MM.1S (cell line): ENCODE data around the gene PWP2.
"Not testable (repeated sequence)": the region's sequence is repeated elsewhere in the genome, so short reads cannot be mapped to it uniquely, and the experiment has no call there.

Experiments
- DNase-seq: peaks from one replicate; pipeline ENCODE4 v3.0.0-alpha.2; 2015
- H2AFZ ChIP-seq: fragments of 300-600 bp; sonication (generic); 2 replicates; pipeline ENCODE4 v1.6.0; 2016; ENCODE audit warnings: antibody characterized with exemption, low read length
- H3F3A ChIP-seq: fragments of 300-600 bp; sonication (generic); 2 replicates; pipeline ENCODE4 v1.6.1; 2016; ENCODE audit warnings: mild to moderate bottlenecking, antibody characterized with exemption, low read length, moderate library complexity, mixed read lengths; ENCODE audit not compliant: insufficient read depth
- H3K27ac ChIP-seq: fragments of 300-600 bp; sonication (generic); 2 replicates; pipeline ENCODE4 v1.5.1; 2016; ENCODE audit warnings: mild to moderate bottlenecking, low read length
- H3K27me3 ChIP-seq: fragments of 300-600 bp; sonication (generic); replicated peaks from 2 replicates; pipeline ENCODE4 v1.6.0; 2016; ENCODE audit warnings: low read length; ENCODE audit not compliant: insufficient read depth
- H3K36me3 ChIP-seq: fragments of 300-600 bp; sonication (generic); replicated peaks from 2 replicates; pipeline ENCODE4 v1.6.1; 2016; ENCODE audit warnings: mild to moderate bottlenecking, low read length, mixed read lengths; ENCODE audit not compliant: insufficient read depth
- H3K4me1 ChIP-seq: fragments of 300-600 bp; sonication (generic); 2 replicates; pipeline ENCODE4 v1.6.1; 2016; ENCODE audit warnings: low read length, mixed read lengths
- H3K4me2 ChIP-seq: fragments of 300-600 bp; sonication (generic); 2 replicates; pipeline ENCODE4 v1.6.0; 2016; ENCODE audit warnings: low read depth, low read length
- H3K4me3 ChIP-seq: fragments of 300-600 bp; sonication (generic); 2 replicates; pipeline ENCODE4 v1.5.1; 2016; ENCODE audit warnings: low read length, mixed read lengths
- H3K79me2 ChIP-seq: fragments of 300-600 bp; sonication (generic); 2 replicates; pipeline ENCODE4 v1.6.1; 2016; ENCODE audit warnings: mixed run types, low read length, mixed read lengths
- H3K9ac ChIP-seq: fragments of 300-600 bp; sonication (generic); 2 replicates; pipeline ENCODE4 v1.6.1; 2016; ENCODE audit warnings: low read length, mixed read lengths
- H3K9me2 ChIP-seq: fragments of 300-600 bp; sonication (generic); replicated peaks from 2 replicates; pipeline ENCODE4 v1.6.1; 2016; ENCODE audit warnings: mild to moderate bottlenecking, low read length, mixed read lengths; ENCODE audit not compliant: insufficient read depth
- H3K9me3 ChIP-seq: fragments of 300-600 bp; sonication (generic); replicated peaks from 2 replicates; pipeline ENCODE4 v1.6.1; 2016; ENCODE audit warnings: mild to moderate bottlenecking, low read length, mixed read lengths; ENCODE audit not compliant: insufficient read depth
- H4K20me1 ChIP-seq: fragments of 300-600 bp; sonication (generic); 2 replicates; pipeline ENCODE4 v1.6.1; 2016; ENCODE audit warnings: mild to moderate bottlenecking, low read length, moderate library complexity, mixed read lengths; ENCODE audit not compliant: insufficient read depth

Gene PWP2

GRCh38 chr21:44171962-44172572 is 64.9 kb downstream of the PWP2 start:
- H3K4me1 ChIP-seq, H3F3A ChIP-seq, H3K9ac ChIP-seq, H3K27ac ChIP-seq, H3K27me3 ChIP-seq, H3K9me3 ChIP-seq, H3K4me3 ChIP-seq, H3K4me2 ChIP-seq, H3K9me2 ChIP-seq, H2AFZ ChIP-seq, H3K79me2 ChIP-seq, H3K36me3 ChIP-seq, DNase-seq, H4K20me1 ChIP-seq: not testable (repeated sequence)

- not testable (repeated sequence) for H4K20me1 ChIP-seq, H2AFZ ChIP-seq, H3K36me3 ChIP-seq, H3K79me2 ChIP-seq, H3K27me3 ChIP-seq, H3F3A ChIP-seq, H3K4me2 ChIP-seq, H3K4me3 ChIP-seq, H3K27ac ChIP-seq, H3K4me1 ChIP-seq, H3K9me3 ChIP-seq, H3K9ac ChIP-seq, H3K9me2 ChIP-seq, DNase-seq
Observed at GRCh38 chr21:44172741-44173140, 65.5 kb downstream of the PWP2 start.

- not testable (repeated sequence) for H3K4me3 ChIP-seq, H3K27ac ChIP-seq, H3K9me2 ChIP-seq, H3K79me2 ChIP-seq, H2AFZ ChIP-seq, H3K9me3 ChIP-seq, H3K9ac ChIP-seq, H3F3A ChIP-seq, DNase-seq, H3K4me2 ChIP-seq, H4K20me1 ChIP-seq, H3K36me3 ChIP-seq, H3K27me3 ChIP-seq, H3K4me1 ChIP-seq
Observed at GRCh38 chr21:44175189-44175588, 68.0 kb downstream of the PWP2 start.

GRCh38 chr21:44176127-44176526 is 68.9 kb downstream of the PWP2 start:
- not testable (repeated sequence) for H2AFZ ChIP-seq, H3K4me2 ChIP-seq, H3F3A ChIP-seq, H3K9ac ChIP-seq, H4K20me1 ChIP-seq, DNase-seq, H3K9me2 ChIP-seq, H3K4me3 ChIP-seq, H3K9me3 ChIP-seq, H3K27me3 ChIP-seq, H3K4me1 ChIP-seq, H3K79me2 ChIP-seq, H3K27ac ChIP-seq, H3K36me3 ChIP-seq
